ENCODE measurements around the gene CLEC4A. TPM values are rescaled to one million over a fixed set of nuclear protein-coding genes. Genes with fewer than 3 reads are reported as not detected.

CLEC4A gene
- total and polyA plus RNA-seq, 2 of the 8 experiments (the other 6 are each of a cell fraction or from before 2014, with no cell fraction given) = 0.41 to 0.44 TPM

DNA sequence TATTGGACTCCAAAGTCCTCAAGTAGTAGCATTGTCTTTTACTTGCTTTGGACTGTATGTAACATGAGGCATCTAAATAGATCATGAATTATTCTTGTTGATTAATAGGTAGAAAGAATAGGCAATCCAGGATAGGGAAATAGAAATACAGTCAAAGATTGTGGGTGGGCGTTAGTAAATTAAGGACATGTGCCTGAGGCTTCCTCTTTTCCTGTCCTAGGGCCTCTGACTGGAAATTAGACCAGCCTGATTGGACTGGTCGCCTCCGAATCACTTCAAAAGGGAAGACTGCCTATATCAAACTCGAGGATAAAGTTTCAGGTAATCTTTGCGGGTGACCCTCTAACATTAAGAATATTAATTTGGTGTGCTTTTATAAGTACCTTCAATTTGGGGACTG, 33.7 kb upstream of the CLEC4A start (continued):
- TF ChIP-seq HDAC6 (IDR thresholded peaks at IDR 0.05; ENCODE audit: low read depth, low read length) = no peak
- TF ChIP-seq NRF1 (IDR thresholded peaks at IDR 0.05; ENCODE audit: low read depth, low read length) = no peak
